ENCODE results near the gene MGST3. TPM values are rescaled to one million over a fixed set of nuclear protein-coding genes. Genes with fewer than 3 reads are reported as not detected.
A peak's percentile ranks its signal among the peaks of the same experiment; 100 is the strongest.

MGST3 gene
- total and polyA plus RNA-seq, 2 of the 13 experiments (the other 11 are each of a cell fraction or from before 2014, with no cell fraction given) = 59.7 to 61.2 TPM

- peak; percentile 64; the same call in 1 of the 2 replicates for TF ChIP-seq HMGXB3 (CRISPR knock-in tag; IDR thresholded peaks at IDR 0.05; ENCODE audit: borderline replicate concordance)
- no peak for TF ChIP-seq ISX (CRISPR knock-in tag; conservative IDR thresholded peaks at IDR 0.05)
- no peak for TF ChIP-seq CEBPZ (IDR thresholded peaks at IDR 0.05; ENCODE audit: low read length)
- no peak for TF ChIP-seq TEAD2 (CRISPR knock-in tag; IDR thresholded peaks at IDR 0.05)
- TF ChIP-seq ZNF574 (CRISPR knock-in tag; IDR thresholded peaks at IDR 0.05) = peak; percentile 47
- 0 out of 2 replicates have a peak, but pooled peaks have one; percentile 55 for TF ChIP-seq ZNF607 (CRISPR knock-in tag; IDR thresholded peaks at IDR 0.05; ENCODE audit: borderline replicate concordance)
- 0 out of 2 replicates have a peak, but pooled peaks have one; percentile 29 for TF ChIP-seq PRDM4 (CRISPR knock-in tag; IDR thresholded peaks at IDR 0.05; ENCODE audit: borderline replicate concordance)
- no peak for TF ChIP-seq MNT (IDR thresholded peaks at IDR 0.05)
- TF ChIP-seq FOXK1 (CRISPR knock-in tag; IDR thresholded peaks at IDR 0.05; ENCODE audit: borderline replicate concordance, low read depth) = no peak
- TF ChIP-seq SOX6 (IDR thresholded peaks at IDR 0.05) = no peak
- peak; percentile 20; the same call in 1 of the 2 replicates for TF ChIP-seq SOX6 (CRISPR knock-in tag; IDR thresholded peaks at IDR 0.05)
Observed at GRCh38 chr1:165697881-165698760, 67.1 kb downstream of the MGST3 start, which contains the start of gene ALDH9A1 (continued).
